GM19372 (cell line): ENCODE measurements around the gene EVI5.

Source experiments
- ATAC-seq: cut with Tn5 transposase; IDR thresholded peaks from one replicate; pipeline ENCODE4 v1.9.1; 2021; ENCODE audit warnings: mild to moderate bottlenecking, low read depth, moderate library complexity; ENCODE audit not compliant: unreplicated experiment

EVI5 gene

DNA sequence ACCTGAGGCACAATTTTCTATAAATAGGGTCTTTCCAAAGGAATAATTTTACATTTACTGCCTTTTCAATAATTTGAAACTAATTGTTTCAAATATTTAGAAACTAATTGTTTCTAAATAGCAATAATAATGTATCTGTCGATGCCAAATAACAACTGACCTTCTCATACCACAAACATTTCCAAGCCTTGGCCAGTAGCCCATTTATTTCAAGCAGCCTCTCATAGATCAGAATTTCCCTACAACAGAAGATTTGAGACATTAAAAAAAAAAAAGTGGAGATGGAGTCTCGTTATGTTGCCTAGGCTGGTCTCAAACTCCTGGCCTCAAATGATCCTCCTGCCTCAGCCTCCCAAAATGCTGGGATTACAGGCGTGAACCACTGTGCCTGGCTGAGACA is 296.1 kb downstream of the EVI5 start:
- no peak for ATAC-seq

DNA sequence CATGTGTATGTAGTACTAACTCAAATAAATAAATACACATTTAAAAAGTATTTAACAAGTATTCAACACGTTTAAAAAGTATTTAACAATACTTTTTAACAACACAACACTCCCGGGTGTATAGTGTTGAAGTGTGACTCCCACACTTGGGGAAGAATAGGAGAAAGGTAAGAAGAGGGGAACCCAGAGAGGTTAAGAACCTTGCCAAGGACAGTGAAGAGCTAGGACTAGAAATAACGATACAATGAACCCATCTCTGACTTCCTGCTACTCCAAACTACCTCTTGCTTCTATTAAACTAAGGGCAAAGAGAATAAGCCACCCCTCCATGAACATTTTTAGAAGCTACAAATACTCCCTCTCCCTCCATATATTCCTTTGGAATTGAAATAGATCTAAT is 296.5 kb downstream of the EVI5 start:
- ATAC-seq = no peak

DNA sequence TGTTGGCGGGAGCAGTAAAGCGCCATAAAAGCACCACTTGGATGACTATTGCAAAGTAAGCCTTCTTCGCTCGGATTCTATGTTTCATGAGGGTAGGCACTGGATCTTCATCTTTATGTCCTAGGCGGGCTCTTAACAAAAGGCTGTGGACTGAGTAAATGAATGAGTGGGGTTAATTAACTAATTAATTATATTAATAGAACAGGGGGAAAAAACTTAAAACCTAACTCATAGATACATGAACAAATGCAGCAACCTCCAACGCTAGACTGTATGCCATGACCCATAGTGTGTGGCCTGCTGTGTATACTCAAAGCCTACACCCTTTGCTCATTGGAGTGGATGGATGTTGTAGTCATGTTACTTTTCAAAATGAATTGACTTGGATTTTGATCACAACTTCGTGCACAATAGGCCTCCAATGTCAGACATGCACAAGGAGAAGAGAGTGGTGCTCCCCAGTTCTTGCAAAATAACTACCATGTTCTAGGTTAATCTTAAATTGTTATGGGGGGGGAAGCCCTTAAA is 297.8 kb downstream of the EVI5 start:
- ATAC-seq = no peak

DNA sequence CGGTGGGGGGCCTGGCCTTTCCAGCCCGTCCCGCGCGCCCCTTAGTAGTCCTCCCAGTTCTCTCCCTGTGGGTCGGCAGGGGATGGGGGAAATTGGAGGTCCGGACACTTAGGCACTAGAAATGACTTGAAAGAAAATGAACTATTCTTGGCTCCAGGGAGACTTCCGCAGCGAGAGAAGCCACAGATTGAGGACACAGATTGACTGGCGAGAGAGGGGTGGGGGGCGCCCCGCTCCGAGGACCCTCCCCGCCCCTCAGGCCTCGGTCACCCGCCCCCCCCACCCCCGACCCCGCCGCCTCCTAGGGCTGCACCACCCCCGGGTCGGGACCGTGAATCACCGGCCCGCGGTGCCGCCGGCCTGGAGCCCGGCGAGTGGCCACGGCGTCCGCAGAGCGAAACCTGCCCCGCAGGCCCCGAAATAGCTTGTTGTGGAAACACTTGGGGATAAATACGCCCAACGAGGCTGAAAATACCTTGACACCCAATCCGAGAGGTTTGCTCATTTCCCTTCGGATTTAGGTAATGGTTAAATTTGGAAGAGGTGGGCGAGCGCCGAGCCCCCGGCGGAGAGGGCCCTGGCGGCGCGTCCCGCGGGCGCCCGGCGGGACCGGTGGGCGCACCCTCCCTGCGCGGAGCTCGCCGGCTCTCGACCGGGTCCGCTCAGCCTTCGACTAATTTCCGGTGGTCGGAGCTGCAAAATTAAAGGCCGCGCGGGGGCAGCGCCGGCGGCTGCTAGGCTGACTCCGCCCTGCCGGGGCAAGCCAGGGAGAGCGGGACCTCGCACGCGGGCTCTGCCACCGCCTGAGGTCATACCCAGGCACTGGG is 298.4 kb downstream of the EVI5 start, which contains the start of gene GFI1:
Gene GFI1 (minus strand): TSS at position 675 of the 827 bp plus-strand sequence. CDS start 3,438 bp downstream, outside the sequence.
- ATAC-seq = peak; percentile 21

DNA sequence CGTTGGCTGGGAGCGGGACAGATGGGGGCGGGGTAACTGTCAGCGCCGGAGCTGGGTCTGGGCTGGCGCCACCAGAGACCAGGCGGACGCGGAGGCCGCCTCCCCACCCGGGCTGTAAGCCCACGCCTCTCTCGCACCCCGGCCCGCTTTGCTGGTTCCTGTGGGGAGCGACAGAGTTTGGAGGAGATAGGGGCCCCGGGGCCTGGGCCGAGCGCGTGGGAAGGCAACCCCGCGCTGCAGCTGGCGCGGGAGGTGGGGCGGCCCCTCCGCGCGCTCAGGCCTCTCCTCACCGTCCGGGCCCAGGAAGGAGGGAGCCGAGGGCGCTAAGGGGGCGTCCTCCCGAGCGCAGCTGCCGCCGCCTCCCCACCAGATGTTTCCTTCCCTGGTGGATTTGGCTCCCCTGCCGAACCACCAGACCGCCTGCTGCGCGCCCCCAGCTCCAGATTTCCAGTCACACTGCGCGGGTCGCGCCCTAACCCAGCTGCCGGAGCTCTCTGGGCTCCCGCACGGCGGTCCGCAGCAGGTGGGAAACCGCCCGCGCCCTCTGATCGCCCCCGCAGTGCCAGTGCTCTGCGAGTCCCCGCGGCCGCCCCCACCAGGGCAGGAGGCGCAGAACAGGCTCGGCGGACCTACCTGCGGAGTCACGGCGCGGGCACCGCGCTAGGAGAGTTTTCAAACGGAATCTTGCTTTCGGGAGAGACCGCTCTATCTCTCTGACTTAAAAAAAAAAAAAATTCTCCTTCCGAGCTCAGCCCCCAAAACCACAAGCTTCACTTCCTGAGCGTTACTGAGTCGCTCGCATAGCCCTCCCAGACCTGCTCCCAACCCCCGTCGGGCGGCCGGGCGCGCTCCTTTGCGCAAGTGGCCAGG is 299.3 kb downstream of the EVI5 start:
- ATAC-seq = peak; percentile 48

DNA sequence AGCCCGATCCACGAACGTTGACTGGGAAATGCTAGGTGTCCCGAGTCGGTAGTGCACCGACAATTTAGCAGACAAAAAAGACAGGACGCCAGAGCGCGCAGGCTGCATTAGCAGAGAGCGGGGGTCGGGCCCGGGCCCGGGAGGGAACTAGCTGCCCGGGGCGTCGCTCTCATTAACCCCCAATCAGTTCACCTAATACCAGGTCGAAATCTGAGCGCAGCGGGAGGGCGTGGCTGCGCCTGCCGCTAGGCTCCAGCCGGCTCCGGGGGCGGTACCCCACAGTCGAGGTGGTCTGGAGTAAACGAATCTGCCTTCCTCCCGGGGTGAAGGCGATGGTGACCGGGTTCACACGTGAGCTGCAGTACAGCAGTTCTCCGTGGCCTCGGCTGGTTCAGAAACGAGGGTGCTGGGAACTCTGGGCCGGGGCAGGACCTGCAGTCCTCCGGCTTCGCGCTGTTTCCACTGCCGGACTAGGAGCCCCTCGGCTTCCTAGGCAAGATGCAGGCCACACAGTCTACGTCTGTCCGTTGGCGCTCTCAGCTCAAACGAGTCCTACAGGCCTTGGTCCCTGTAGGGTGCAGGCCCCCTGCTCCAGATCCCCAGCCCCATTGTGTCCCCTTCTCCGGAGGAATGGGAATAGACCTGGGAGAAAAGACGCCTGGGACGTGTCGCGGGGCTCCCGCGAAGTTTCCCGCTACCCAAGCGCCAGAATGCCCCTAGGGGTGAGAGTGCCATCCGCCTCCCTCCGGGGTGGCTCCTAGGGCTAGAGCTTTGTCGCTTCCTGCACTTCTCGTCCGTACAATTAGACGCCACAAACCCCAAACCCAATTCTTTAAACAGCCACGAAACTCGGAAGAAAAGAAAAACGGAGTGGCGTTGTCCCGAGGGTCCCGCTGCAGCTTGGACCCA is 300.2 kb downstream of the EVI5 start:
- ATAC-seq = peak; percentile 21

DNA sequence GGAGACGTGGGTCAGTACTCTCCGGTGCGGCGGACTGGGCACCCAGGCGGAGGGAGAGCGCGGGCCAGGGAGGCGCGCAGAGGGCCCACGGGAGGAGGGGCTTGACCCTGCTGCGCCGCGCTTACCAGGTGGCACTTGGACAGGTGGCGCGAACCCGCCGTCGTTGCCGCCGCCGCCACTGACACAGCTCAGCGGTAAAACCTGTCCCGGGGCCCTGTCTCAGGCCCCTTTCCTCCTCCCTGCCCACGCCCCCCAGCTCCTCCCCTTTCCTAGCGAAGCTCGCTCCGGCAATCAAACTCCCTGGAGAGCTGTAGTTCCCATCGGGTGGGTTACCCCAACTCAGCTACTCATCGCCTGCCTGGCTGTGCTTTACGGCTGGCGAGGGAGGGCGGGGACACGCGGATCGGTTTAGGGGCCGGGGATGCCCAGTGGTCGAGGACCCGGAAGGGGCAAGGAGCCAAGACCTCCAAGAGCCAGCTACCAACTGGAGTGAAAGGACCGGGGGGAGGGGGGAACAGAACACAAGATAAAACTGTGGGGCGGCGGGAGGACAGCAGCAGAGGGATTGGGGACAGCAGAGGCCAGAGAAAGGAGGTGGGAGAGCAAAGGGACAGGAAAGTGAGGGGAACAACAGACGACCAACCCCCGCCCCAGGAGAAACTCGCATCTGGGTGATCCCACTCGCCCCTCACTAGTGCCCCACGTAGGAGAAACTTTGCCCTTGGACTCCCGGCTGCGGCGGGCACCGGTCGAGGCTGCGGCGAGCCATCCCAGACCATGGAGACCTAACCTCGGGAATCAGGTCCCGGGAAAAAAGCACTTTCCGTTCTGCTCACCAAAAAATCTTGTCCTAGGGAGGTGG is 301.1 kb downstream of the EVI5 start:
- ATAC-seq = no peak

DNA sequence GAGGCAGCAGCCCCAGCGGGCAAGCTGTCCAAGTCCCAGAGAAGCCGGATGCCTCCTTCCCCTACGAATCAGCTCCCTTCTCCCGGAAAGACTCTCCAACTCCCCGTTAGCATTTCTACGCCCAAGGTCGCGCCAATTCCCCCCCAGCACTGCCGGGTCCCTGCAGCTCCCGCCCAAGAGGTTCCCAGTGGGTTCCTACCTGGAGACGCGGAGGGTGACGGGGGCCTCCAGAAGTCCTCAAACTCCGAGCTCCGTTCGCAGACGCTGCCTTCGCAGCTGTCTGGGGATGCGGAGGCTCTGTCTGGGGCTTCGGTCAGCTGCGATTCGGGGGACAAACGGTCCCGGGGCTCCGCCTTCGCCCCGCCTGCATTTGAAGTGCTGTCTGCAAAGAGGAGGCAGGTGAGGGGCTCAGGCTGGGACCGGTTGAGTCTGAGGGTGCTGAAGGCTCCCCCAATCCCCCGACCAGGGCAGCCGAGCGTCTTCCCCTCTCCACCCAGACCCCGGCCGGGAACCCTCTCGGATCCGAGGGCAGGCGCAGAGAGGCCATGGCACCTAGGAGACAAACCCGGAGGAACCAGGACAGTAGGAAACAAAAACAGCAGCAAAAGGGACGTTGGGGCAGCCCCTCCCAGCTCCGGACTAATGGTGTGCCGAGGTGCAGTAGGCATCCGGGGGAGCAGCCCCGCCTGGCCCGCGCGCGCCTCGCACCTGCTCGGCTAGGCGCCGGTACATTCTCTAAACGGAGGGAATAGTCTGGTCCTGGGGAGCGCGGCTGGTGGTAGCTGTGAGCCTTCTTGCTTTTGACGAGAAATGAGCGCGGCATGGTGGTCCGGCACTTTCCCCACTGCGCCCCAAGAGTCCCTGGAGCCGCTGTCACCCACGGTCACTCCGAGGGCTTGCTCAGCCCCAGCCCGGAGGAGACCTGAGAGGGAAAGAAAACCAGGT is 302.0 kb downstream of the EVI5 start:
- no peak for ATAC-seq

DNA sequence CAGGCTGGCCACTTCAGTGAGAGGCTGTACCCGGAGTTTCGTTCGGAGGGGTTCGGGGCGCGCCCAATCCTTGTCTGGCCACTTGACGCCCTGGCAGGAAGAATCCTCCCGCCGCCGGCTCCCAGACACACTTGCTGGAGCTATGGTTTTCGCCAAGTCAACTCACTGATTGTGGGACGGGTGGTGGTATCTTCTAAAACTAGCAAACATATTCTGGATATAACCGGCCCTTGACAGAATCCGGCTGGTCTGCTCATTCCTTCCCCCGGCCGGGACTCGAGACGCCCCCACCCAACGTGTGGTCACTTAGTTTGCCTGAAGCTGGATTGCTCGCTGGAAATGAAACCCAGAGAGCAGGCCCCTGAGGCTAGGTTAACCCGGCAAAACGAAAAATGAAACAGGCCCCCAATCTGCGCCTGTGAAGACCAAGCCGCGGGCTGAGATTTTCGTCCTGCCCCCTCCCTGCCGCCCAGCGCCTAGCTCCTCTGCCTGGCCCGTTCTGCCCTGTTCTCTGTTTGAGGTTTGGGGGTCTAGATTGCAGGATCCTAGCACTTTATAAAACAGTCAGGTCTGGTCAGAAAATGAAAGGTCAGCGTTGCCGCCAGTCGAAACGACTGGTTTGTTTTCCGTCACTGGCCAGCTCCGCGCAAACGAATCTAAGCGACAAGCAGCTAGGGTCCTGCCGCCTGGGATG is 302.8 kb downstream of the EVI5 start:
- no peak for ATAC-seq

DNA sequence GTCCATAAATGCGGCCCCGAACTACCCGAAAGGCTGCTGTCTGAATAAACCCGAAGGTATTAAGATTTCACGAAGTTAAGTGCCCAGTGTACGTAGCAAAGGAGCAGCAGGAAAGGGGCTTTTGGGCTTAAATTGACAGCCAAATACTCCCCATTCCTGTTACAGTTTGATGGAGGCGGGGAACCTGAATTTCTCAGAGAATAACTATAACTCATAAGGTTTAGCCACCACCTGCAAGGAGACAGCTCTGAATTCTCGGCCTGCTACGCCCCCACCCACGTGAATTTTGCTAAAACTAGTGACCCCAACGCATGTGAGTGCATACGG is 303.3 kb downstream of the EVI5 start:
- no peak for ATAC-seq

DNA sequence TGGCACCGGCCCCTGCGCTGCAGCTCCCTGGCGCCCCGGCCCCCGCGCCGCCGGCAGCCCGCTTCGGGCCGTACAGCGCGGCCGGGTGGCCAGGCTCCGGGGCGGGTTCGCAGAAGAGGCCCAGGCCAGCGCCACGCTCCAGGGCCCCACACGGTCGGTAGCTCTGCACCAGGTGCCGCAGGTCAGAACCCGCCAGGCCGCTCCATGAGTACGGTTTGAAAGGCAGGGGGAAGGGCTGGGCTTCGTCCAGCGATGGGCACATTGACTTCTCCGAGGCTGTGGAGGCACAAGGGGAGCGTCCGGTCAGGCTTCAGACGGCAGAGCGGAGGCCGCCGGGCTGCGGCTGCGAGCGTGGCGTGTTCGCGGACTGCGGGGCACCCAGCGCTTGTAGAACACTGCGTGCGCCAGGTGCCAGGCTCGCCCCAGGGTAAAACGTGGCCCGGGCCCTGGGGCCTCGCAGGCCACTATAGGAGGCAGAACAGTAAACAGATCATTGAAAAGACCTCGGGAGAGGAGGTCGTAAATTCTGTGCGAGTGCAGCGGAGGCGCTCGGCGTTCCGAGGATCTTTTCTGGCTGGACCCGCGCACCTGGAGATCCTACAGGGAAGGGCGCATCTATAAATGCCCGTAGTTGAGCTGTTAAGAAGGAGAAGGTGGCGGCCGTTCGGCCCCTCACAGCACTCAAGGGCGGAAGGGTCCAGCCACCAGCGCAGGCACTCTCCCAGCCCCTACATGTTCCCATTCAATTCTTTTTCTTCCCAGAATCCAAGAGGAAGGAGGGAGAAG is 303.9 kb downstream of the EVI5 start:
- ATAC-seq = no peak

DNA sequence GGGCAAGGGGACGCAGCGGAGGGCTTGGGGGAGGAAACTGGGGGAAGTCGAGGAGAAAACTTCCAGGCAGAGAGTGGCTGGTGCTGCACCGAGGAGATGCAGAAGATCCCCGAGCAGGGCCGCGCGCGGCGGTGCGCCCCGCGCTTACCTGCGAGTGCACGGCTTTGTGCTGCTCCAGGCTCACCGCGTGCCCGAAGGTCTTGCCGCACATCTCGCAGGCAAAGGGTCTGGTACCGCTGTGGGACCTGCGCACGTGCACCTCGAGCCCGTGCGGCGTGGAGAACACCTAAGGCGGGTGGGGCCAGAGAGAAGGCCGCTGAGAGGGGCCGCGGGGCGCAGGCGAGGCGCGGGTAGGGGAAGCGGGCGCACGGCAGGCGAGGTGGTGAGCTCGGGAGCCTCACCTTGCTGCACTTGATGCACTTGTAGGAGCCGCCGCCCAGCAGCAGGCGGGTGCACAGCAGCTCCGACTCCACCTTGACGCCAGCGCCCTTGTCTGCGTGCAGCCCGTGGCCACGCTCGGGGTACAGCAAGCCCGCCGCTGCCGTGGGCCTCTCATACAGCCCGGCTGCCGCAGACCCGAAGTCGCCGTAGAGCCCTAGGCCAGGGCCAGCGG is 304.6 kb downstream of the EVI5 start:
- no peak for ATAC-seq

DNA sequence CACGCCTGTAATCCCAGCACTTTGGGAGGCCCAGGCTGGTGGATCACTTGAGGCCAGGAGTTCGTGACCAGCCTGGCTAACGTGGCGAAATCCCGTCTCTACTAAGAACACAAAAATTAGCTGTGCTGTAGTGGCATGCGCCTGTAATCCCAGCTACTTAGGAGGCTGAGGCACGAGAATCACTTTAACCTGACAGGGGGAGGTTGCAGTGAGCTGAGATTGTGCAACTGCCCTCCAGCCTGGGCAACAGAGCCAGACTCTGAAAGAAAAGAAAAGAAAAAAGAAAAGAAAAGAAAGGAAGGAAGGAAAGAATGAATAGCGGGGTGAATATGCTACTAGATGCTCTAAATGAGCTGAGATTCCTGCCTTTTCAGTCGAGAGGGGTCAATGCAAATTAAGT is 305.3 kb downstream of the EVI5 start:
- no peak for ATAC-seq

DNA sequence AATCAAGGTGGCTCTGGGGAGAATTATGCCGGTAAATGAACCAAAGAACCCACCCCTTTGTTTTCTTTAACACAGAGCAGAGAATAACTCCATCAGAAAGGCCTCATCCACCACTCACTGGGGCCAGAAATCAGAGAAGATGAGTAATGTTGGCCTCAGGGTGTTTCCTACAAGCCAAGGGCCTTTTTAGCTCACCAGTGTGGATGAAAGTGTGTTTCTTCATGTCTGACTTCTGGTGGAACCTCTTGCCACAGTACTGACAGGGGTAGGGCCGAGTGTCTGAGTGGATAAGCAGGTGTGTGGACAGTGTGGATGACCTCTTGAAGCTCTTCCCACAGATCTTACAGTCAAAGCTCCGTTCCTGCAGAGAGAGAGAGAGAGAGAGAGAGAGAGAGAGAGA is 306.5 kb downstream of the EVI5 start:
- ATAC-seq = no peak

DNA sequence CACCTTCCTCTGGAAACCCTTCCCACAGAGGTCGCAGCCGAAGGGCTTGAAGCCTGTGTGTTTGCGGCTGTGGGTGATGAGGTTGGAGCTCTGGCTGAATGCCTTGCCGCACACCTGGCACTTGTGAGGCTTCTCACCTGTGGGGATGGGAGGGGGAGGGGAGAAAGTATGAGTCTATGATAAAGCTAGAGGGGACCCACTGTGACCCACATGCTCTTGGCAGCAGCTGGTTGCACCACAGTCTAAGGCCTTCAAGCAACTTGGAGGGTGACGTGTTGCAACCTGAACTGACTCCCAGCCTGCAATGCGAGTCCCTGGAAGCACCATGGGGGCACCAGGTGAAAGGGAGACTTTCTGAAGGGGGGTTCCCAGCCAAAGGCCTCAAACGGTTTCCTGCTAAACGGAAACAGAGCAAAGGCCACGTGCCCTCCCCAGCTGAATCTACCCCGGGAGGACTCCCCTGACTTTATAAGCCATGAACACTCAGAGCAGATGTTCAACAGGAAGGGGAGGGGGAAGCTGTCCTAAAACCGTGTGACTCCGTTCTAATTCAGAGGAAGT is 308.8 kb downstream of the EVI5 start:
- ATAC-seq = no peak

DNA sequence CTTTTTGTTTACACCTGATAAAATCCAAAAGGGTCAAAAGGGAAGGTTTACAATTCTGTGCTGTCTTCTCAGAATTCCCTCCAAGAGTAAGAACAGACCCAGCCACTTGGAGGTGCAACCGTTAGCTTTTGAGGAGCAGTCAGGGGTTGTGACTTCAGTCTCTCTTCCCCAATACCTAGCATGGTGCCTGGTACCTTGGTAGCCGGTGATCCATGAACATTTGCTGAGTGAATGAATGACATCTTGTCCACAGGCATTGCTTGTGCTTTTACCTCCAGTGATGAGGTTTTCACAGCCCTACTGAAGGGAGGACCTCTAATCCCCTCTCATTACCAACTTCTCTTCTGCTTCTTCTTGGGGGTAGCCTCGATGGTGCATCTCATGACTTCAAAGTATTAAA is 309.9 kb downstream of the EVI5 start:
- no peak for ATAC-seq
